HEK293 (cell line): ENCODE results near the gene TMEM81.

ENCODE experiments used
- CTCF ChIA-PET: fragments of 350-600 bp; formaldehyde crosslinking; extraction: SDS; loops from one replicate; lab custom pipeline; 2021; ENCODE audit warnings: antibody characterized with exemption; lab: Yijun Ruan, JAX
- POLR2A ChIA-PET: fragments of 300-600 bp; formaldehyde crosslinking; extraction: SDS; loops from one replicate; lab custom pipeline; 2020; ENCODE audit warnings: antibody characterized with exemption, inconsistent platforms; lab: Yijun Ruan, JAX
- H3K27ac ChIP-seq: fragments of 200-500 bp; sonication (Bioruptor generic); 2 replicates; pipeline ENCODE4 v1.5.1; 2014; ENCODE audit warnings: low read depth, low read length, control low read depth, inconsistent platforms; ENCODE audit errors: extremely low read depth
- H3K36me3 ChIP-seq, 2 experiments: fragments of 200-500 bp in 1 of 2; sonication (Bioruptor generic) in 1 of 2; 1 replicate in 1 of 2; 2 replicates in 1 of 2; pipeline ENCODE4 v1.5.1; 2014 to 2017; ENCODE audit warnings: inconsistent platforms in 2 of 2, low read length in 2 of 2; ENCODE audit not compliant: control insufficient read depth in 2 of 2, insufficient read depth in 1 of 2
- H3K4me1 ChIP-seq: fragments of 200-500 bp; sonication (Bioruptor generic); 2 replicates; pipeline ENCODE4 v1.5.1; 2014; ENCODE audit warnings: mild to moderate bottlenecking, low read length, inconsistent platforms; ENCODE audit not compliant: control insufficient read depth, insufficient read depth
- H3K4me3 ChIP-seq: 2 replicates; pipeline ENCODE4 v1.5.1; 2011; ENCODE audit warnings: low read depth, mild to moderate bottlenecking, control low read depth, low read length, moderate library complexity
- H3K9me3 ChIP-seq: fragments of 200-500 bp; sonication (Bioruptor generic); 2 replicates; pipeline ENCODE4 v1.5.1; 2014; ENCODE audit warnings: low read depth, low read length, inconsistent platforms; ENCODE audit not compliant: control insufficient read depth, insufficient read depth
- INSM2 ChIP-seq: fragments of 450-650 bp; formaldehyde crosslinking; IDR thresholded peaks from 2 replicates; pipeline ENCODE4 v1.5.1; 2016; ENCODE audit warnings: missing biosample characterization, missing genetic modification characterization
- KLF8 ChIP-seq: fragments of 450-650 bp; formaldehyde crosslinking; IDR thresholded peaks from 2 replicates; pipeline ENCODE4 v1.5.1; 2016; ENCODE audit warnings: missing biosample characterization, missing genetic modification characterization
- MZF1 ChIP-seq: fragments of 450-650 bp; formaldehyde crosslinking; IDR thresholded peaks from 2 replicates; pipeline ENCODE4 v1.5.1; 2017; ENCODE audit warnings: missing biosample characterization, missing genetic modification characterization, borderline replicate concordance
- PBX3 ChIP-seq: sonication (generic); formaldehyde crosslinking; IDR thresholded peaks from 2 replicates; pipeline ENCODE4 v1.8.1; 2022; ENCODE audit warnings: mild to moderate bottlenecking, moderate library complexity, missing genetic modification reagents
- SALL2 ChIP-seq: fragments of 450-650 bp; formaldehyde crosslinking; IDR thresholded peaks from 2 replicates; pipeline ENCODE4 v1.5.0; 2017; ENCODE audit warnings: missing biosample characterization, mild to moderate bottlenecking, missing genetic modification characterization, borderline replicate concordance
- SCRT1 ChIP-seq: fragments of 450-650 bp; formaldehyde crosslinking; IDR thresholded peaks from 2 replicates; pipeline ENCODE4 v1.5.1; 2016; ENCODE audit warnings: missing biosample characterization, missing genetic modification characterization, borderline replicate concordance
- SCRT2 ChIP-seq: fragments of 450-650 bp; formaldehyde crosslinking; IDR thresholded peaks from 2 replicates; pipeline ENCODE4 v1.5.1; 2016; ENCODE audit warnings: missing biosample characterization, missing genetic modification characterization
- SP2 ChIP-seq: fragments of 450-650 bp; formaldehyde crosslinking; IDR thresholded peaks from 2 replicates; pipeline ENCODE4 v1.5.1; 2016; ENCODE audit warnings: missing biosample characterization, missing genetic modification characterization
- WT1 ChIP-seq: fragments of 450-650 bp; formaldehyde crosslinking; IDR thresholded peaks from 2 replicates; pipeline ENCODE4 v1.5.1; 2016; ENCODE audit warnings: missing biosample characterization, missing genetic modification characterization
- ZBTB1 ChIP-seq: fragments of 450-650 bp; formaldehyde crosslinking; IDR thresholded peaks from 2 replicates; pipeline ENCODE4 v1.5.1; 2016; ENCODE audit warnings: missing biosample characterization, missing genetic modification characterization
- ZBTB6 ChIP-seq: fragments of 450-650 bp; formaldehyde crosslinking; IDR thresholded peaks from 2 replicates; pipeline ENCODE4 v1.5.1; 2017; ENCODE audit warnings: missing biosample characterization, missing genetic modification characterization
- ZFHX2 ChIP-seq: fragments of 450-650 bp; formaldehyde crosslinking; conservative IDR thresholded peaks from 2 replicates; pipeline ENCODE4 v1.5.1; 2016; ENCODE audit warnings: missing biosample characterization, missing genetic modification characterization
- ZNF274 ChIP-seq, 2 experiments: fragments of 200-500 bp in 1 of 2; fragments of 450-650 bp in 1 of 2; sonication (Bioruptor generic) in 1 of 2; formaldehyde crosslinking in 1 of 2; IDR thresholded peaks; 2 replicates each; pipeline versions ENCODE4 v1.5.1 to v1.6.1; 2014 to 2016; ENCODE audit warnings: borderline replicate concordance in 1 of 2, inconsistent platforms in 1 of 2, low read length in 1 of 2, missing biosample characterization in 1 of 2, missing genetic modification characterization in 1 of 2
- ZNF341 ChIP-seq: fragments of 450-650 bp; formaldehyde crosslinking; IDR thresholded peaks from 2 replicates; pipeline ENCODE4; 2016; ENCODE audit warnings: low read depth, missing biosample characterization, missing genetic modification characterization
- ZNF423 ChIP-seq: fragments of 450-650 bp; formaldehyde crosslinking; IDR thresholded peaks from 2 replicates; pipeline ENCODE4 v1.5.1; 2016; ENCODE audit warnings: missing biosample characterization, missing genetic modification characterization
- ZNF488 ChIP-seq: fragments of 450-650 bp; formaldehyde crosslinking; IDR thresholded peaks from 2 replicates; pipeline ENCODE4 v1.5.1; 2016; ENCODE audit warnings: missing biosample characterization, missing genetic modification characterization
- ZNF510 ChIP-seq: fragments of 450-650 bp; formaldehyde crosslinking; IDR thresholded peaks from 2 replicates; pipeline ENCODE4 v1.5.1; 2018; ENCODE audit warnings: mild to moderate bottlenecking, missing genetic modification characterization, missing biosample characterization; ENCODE audit not compliant: insufficient replicate concordance
- ZNF530 ChIP-seq: fragments of 450-650 bp; formaldehyde crosslinking; IDR thresholded peaks from 2 replicates; pipeline ENCODE4 v1.5.1; 2016; ENCODE audit warnings: low read depth, missing biosample characterization, missing genetic modification characterization
- ZNF544 ChIP-seq: fragments of 450-650 bp; formaldehyde crosslinking; IDR thresholded peaks from 2 replicates; pipeline ENCODE4 v1.5.0; 2017; ENCODE audit warnings: missing biosample characterization, missing genetic modification characterization
- ZNF585B ChIP-seq: fragments of 450-650 bp; formaldehyde crosslinking; IDR thresholded peaks from 2 replicates; pipeline ENCODE4 v1.5.1; 2016; ENCODE audit warnings: missing biosample characterization, missing genetic modification characterization
- ZNF624 ChIP-seq: fragments of 450-650 bp; formaldehyde crosslinking; IDR thresholded peaks from 2 replicates; pipeline ENCODE4 v1.5.1; 2017; ENCODE audit warnings: missing biosample characterization, missing genetic modification characterization
- ZNF629 ChIP-seq: fragments of 450-650 bp; formaldehyde crosslinking; IDR thresholded peaks from 2 replicates; pipeline ENCODE4 v1.5.1; 2017; ENCODE audit warnings: missing biosample characterization, missing genetic modification characterization
- ZNF645 ChIP-seq: fragments of 450-650 bp; formaldehyde crosslinking; IDR thresholded peaks from 2 replicates; pipeline ENCODE4; 2016; ENCODE audit warnings: missing biosample characterization, missing genetic modification characterization
- ZNF658 ChIP-seq: fragments of 450-650 bp; formaldehyde crosslinking; IDR thresholded peaks from 2 replicates; pipeline ENCODE4; 2016; ENCODE audit warnings: missing biosample characterization, missing genetic modification characterization
- ZNF670 ChIP-seq: fragments of 450-650 bp; formaldehyde crosslinking; IDR thresholded peaks from 2 replicates; pipeline ENCODE4 v1.5.1; 2016; ENCODE audit warnings: missing biosample characterization, missing genetic modification characterization, low read depth
- ZNF747 ChIP-seq: fragments of 450-650 bp; formaldehyde crosslinking; IDR thresholded peaks from 2 replicates; pipeline ENCODE4 v1.5.1; 2016; ENCODE audit warnings: missing biosample characterization, missing genetic modification characterization

TMEM81 gene

GRCh38 chr1:205107327-205107726 is 23.1 kb upstream of the TMEM81 start:
- H3K36me3 ChIP-seq: peaks cover 33 to 84% of the 10 kb centered on the region in 2 experiments

GRCh38 chr1:205102404-205102803 is 18.1 kb upstream of the TMEM81 start:
- TF ChIP-seq SCRT1 (no peak), SALL2 (tag by site-specific recombination) (no peak), ZNF585B (tag by site-specific recombination) (no peak), ZNF670 (tag by site-specific recombination) (no peak), ZNF624 (tag by site-specific recombination) (no peak), ZNF423 (no peak)
- TF ChIP-seq, all 188 proteins: peak for 0
- Histone ChIP-seq H3K4me3 (no peak overlapping the region), H3K27ac (no peak overlapping the region), H3K4me1 (no peaks in the 10 kb centered on the region), H3K36me3 (peaks cover 58 to 97% of the 10 kb centered on the region in 2 experiments), H3K9me3 (no peaks in the 10 kb centered on the region)
- ChIA-PET POLR2A (no interaction called here), CTCF (interaction anchor here (0.6 kb wide), 1 partner anchor 47 kb away, joined by 3 read pairs; no protein-coding TSS in a partner anchor)

More at GRCh38 chr1:205107327-205107726, 23.1 kb upstream of the TMEM81 start:
- TF ChIP-seq ZFHX2 (tag by site-specific recombination) (no peak), ZBTB1 (no peak), PBX3 (CRISPR knock-in tag) (no peak), KLF8 (no peak), SCRT1 (peak; percentile 66; the same call in 1 of the 2 replicates), SCRT2 (peak; percentile 71), ZNF530 (tag by site-specific recombination) (no peak), ZNF544 (tag by site-specific recombination) (no peak), ZBTB6 (tag by site-specific recombination) (no peak), ZNF658 (tag by site-specific recombination) (no peak)
- H3K27ac ChIP-seq: no peak overlapping the region
- POLR2A ChIA-PET: no interaction called here
- H3K4me3 ChIP-seq: no peak overlapping the region
- CTCF ChIA-PET: interaction anchor here (0.7 kb wide), 2 partner anchors 323 to 681 kb away, joined by 3 to 5 read pairs; no protein-coding TSS in a partner anchor
- no peaks in the 10 kb centered on the region for H3K4me1 ChIP-seq
- no peaks in the 10 kb centered on the region for H3K9me3 ChIP-seq

- H3K27ac ChIP-seq: no peak overlapping the region
- peaks cover 58 to 96% of the 10 kb centered on the region in 2 experiments for H3K36me3 ChIP-seq
- H3K4me1 ChIP-seq: no peaks in the 10 kb centered on the region
- POLR2A ChIA-PET: no interaction called here
- CTCF ChIA-PET: interaction anchor here (1.1 to 1.5 kb wide), 2 partner anchors 109 to 158 kb away, joined by 3 read pairs; no protein-coding TSS in a partner anchor
- no peaks in the 10 kb centered on the region for H3K9me3 ChIP-seq
- H3K4me3 ChIP-seq: no peak overlapping the region
- TF ChIP-seq SP2 (tag by site-specific recombination): no peak
- TF ChIP-seq ZNF629 (tag by site-specific recombination): no peak
- no peak for TF ChIP-seq ZNF510
- TF ChIP-seq ZBTB6 (tag by site-specific recombination): no peak
- no peak for TF ChIP-seq INSM2 (tag by site-specific recombination)
- TF ChIP-seq ZNF341 (tag by site-specific recombination): no peak
- TF ChIP-seq ZNF645 (tag by site-specific recombination): no peak
- no peak for TF ChIP-seq ZNF274 (IDR thresholded peaks at IDR 0.05; ENCODE audit: low read length)
- no peak for TF ChIP-seq ZNF274 (tag by site-specific recombination; IDR thresholded peaks at IDR 0.05; ENCODE audit: borderline replicate concordance)
- no peak for TF ChIP-seq ZNF747
- TF ChIP-seq ZNF488 (tag by site-specific recombination): no peak
- TF ChIP-seq WT1 (tag by site-specific recombination): no peak
- no peak for TF ChIP-seq MZF1 (tag by site-specific recombination)
Observed at GRCh38 chr1:205098242-205098641, 14.0 kb upstream of the TMEM81 start.
